CD14-positive monocyte (primary cell): Measurements from ENCODE around the gene PDE4D. TPM values are rescaled to one million over a fixed set of nuclear protein-coding genes. Genes with fewer than 3 reads are reported as not detected.
"Not testable (repeated sequence)": the region's sequence is repeated elsewhere in the genome, so short reads cannot be mapped to it uniquely, and the experiment has no call there.

Experiments used
- DNase-seq, 3 donors: peaks; one replicate each; pipeline ENCODE4 v3.0.0-alpha.2; 2011 to 2022
- H2AFZ ChIP-seq: 2 replicates; pipeline ENCODE4 v1.6.0; 2012; ENCODE audit warnings: mild to moderate bottlenecking, low read depth, low read length, inconsistent platforms; ENCODE audit not compliant: insufficient read depth, poor library complexity, severe bottlenecking
- H3K27ac ChIP-seq, 2 donors: 1 replicate in 1 of 2; 2 replicates in 1 of 2; pipeline ENCODE4 v1.5.1; 2012 to 2013; ENCODE audit warnings: low read length in 2 of 2, control low read depth in 1 of 2, inconsistent platforms in 1 of 2, low read depth in 1 of 2, mild to moderate bottlenecking in 1 of 2
- H3K27me3 ChIP-seq, 2 donors: one replicate each; pipeline versions ENCODE4 v1.6.0 to v1.6.1; 2011 to 2013; ENCODE audit warnings: low read length in 2 of 2; ENCODE audit not compliant: control insufficient read depth in 2 of 2, insufficient read depth in 2 of 2
- H3K36me3 ChIP-seq, 2 donors: replicated peaks in 1 of 2; 1 replicate in 1 of 2; 2 replicates in 1 of 2; pipeline versions ENCODE4 v1.5.1 to v1.6.1; 2012 to 2013; ENCODE audit warnings: low read length in 2 of 2, control low read depth in 1 of 2, inconsistent platforms in 1 of 2, mild to moderate bottlenecking in 1 of 2; ENCODE audit not compliant: insufficient read depth in 2 of 2, control insufficient read depth in 1 of 2
- H3K4me1 ChIP-seq, 2 donors: 1 replicate in 1 of 2; 2 replicates in 1 of 2; pipeline versions ENCODE4 v1.5.1 to v1.6.1; 2012 to 2013; ENCODE audit warnings: low read length in 2 of 2, control low read depth in 1 of 2, inconsistent platforms in 1 of 2, mild to moderate bottlenecking in 1 of 2, moderate library complexity in 1 of 2; ENCODE audit not compliant: insufficient read depth in 2 of 2, control insufficient read depth in 1 of 2
- H3K4me2 ChIP-seq: replicated peaks from 2 replicates; pipeline ENCODE3; 2012; ENCODE audit warnings: low read length, moderate library complexity, mild to moderate bottlenecking; ENCODE audit not compliant: poor library complexity, severe bottlenecking; ENCODE audit errors: extremely low read depth
- H3K4me3 ChIP-seq, 3 experiments: fragments of 200-600 bp in 1 of 3; sonication (generic) in 1 of 3; replicated peaks in 1 of 3; 1 replicate in 2 of 3; 2 replicates in 1 of 3; pipeline ENCODE4 v1.5.1; 2011 to 2013; ENCODE audit warnings: low read length in 3 of 3, mild to moderate bottlenecking in 3 of 3, control low read depth in 2 of 3, low read depth in 2 of 3, inconsistent platforms in 1 of 3, moderate library complexity in 1 of 3
- H3K79me2 ChIP-seq: 2 replicates; pipeline ENCODE4 v1.6.0; 2012; ENCODE audit warnings: mild to moderate bottlenecking, control low read depth, inconsistent platforms, low read length, moderate library complexity; ENCODE audit not compliant: insufficient read depth
- H3K9ac ChIP-seq: 2 replicates; pipeline ENCODE4 v1.6.0; 2017; ENCODE audit warnings: low read length, mild to moderate bottlenecking; ENCODE audit not compliant: insufficient read depth, poor library complexity, severe bottlenecking
- H3K9me3 ChIP-seq, 2 donors: replicated peaks in 1 of 2; 1 replicate in 1 of 2; 2 replicates in 1 of 2; pipeline versions ENCODE4 v1.5.1 to v1.6.1; 2012 to 2013; ENCODE audit warnings: low read length in 2 of 2, control low read depth in 1 of 2; ENCODE audit not compliant: control insufficient read depth in 1 of 2, insufficient read depth in 1 of 2
- H4K20me1 ChIP-seq: 2 replicates; pipeline ENCODE4 v1.6.0; 2012; ENCODE audit warnings: mild to moderate bottlenecking, low read length, control low read depth, moderate library complexity; ENCODE audit not compliant: insufficient read depth
- H3K27ac Mint-ChIP-seq, 7 donors: one replicate each; pipeline ENCODE4 v1.8.0; 2020; ENCODE audit warnings: mild to moderate bottlenecking in 7 of 7, mixed read lengths in 7 of 7, moderate library complexity in 6 of 7, inconsistent platforms in 2 of 7
- H3K27me3 Mint-ChIP-seq, 3 donors: one replicate each; pipeline ENCODE4 v1.8.0; 2021 to 2022; ENCODE audit warnings: low read depth in 3 of 3, mild to moderate bottlenecking in 3 of 3, mixed read lengths in 3 of 3, moderate library complexity in 3 of 3, inconsistent platforms in 1 of 3
- H3K36me3 Mint-ChIP-seq, 2 donors: one replicate each; pipeline ENCODE4 v1.8.0; 2020; ENCODE audit warnings: mixed read lengths in 2 of 2, inconsistent platforms in 1 of 2, mild to moderate bottlenecking in 1 of 2
- H3K4me1 Mint-ChIP-seq: one replicate; pipeline ENCODE4 v1.8.0; 2020; ENCODE audit warnings: mild to moderate bottlenecking, mixed read lengths
- H3K4me3 Mint-ChIP-seq, 2 donors: one replicate each; pipeline ENCODE4 v1.8.0; 2020; ENCODE audit warnings: mild to moderate bottlenecking in 2 of 2, mixed read lengths in 2 of 2, moderate library complexity in 1 of 2
- H3K9me3 Mint-ChIP-seq, 7 donors: one replicate each; pipeline ENCODE4 v1.8.0; 2020 to 2022; ENCODE audit warnings: mixed read lengths in 7 of 7, mild to moderate bottlenecking in 6 of 7, moderate library complexity in 6 of 7, inconsistent platforms in 2 of 7
- whole genome bisulfite sequencing: methylation state at CpG from one replicate; pipeline ENCODE4 v1.1.5; 2013; ENCODE audit warnings: missing lambda C conversion rate; ENCODE audit not compliant: insufficient coverage; 5-methylcytosine and 5-hydroxymethylcytosine counted together
- intact Hi-C, 2 donors: fragments of 100-400 bp; cut with micrococcal nuclease; formaldehyde crosslinking; loops; one replicate each; pipeline versions ENCODE4 v1.15.0 to v1.15.1; 2023
- polyA plus RNA-seq, 3 donors: library from polyadenylated mRNA; depleted of rRNA in 1 of 3; unstranded in 2 of 3; stranded (reverse) in 1 of 3; fragments of 300-500 nt in 2 of 3; fragments of >200 nt in 1 of 3; fragmentation: Illumina TruSeq in 2 of 3; gene quantifications; 1 replicate in 2 of 3; 2 replicates in 1 of 3; pipeline ENCODE4 v1.2.3, GENCODE V29; 2012 to 2021
- TF ChIP-seq, protein P1 (sequence below): fragments of 200-600 bp; IDR thresholded peaks from one replicate; pipeline ENCODE4 v1.8.0; 2022; ENCODE audit warnings: antibody characterized with exemption, mild to moderate bottlenecking

Gene PDE4D
- polyA plus RNA-seq, 3 donors: 1.9 to 3.4 (median 2.8) TPM

DNA sequence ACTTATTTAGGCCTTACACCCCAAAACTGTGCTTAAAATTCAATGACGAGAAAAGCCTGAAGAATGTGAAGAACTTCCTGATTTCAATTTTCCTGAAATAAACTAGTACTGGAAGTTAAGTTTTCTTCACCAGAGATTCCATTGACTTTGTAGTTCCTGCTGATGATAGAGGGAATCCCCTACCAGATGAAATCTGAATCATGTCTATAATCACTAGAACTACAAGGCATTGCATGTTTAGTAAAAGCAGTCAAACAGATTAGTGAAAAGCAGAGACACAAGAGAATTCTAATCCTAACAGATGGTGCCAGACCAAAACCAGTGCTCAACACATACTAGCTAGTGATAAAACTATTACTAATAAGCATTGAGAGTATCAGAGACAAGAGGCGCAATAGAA is 130.0 kb downstream of the PDE4D start:
- Mint-ChIP-seq H3K9me3 (no peaks in the 10 kb centered on the region), H3K4me3 (no peak overlapping the region), H3K4me1 (peaks cover 7% of the 10 kb centered on the region), H3K36me3 (peaks cover 5 to 6% of the 10 kb centered on the region in 2 donors), H3K27me3 (peaks cover 6 to 12% (median 8%) of the 10 kb centered on the region in 3 donors), H3K27ac (peak overlapping the region in 3 of 7 donors; percentile 12 to 54 (median 35))
- H3K36me3 ChIP-seq: no peaks in the 10 kb centered on the region
- no peak overlapping the region for H3K4me2 ChIP-seq
- no peak overlapping the region for H3K4me3 ChIP-seq
- H3K9me3 ChIP-seq: no peaks in the 10 kb centered on the region
- peaks cover 7 to 9% of the 10 kb centered on the region in 2 donors for H3K27me3 ChIP-seq
- DNase-seq: no peak
- no peaks in the 10 kb centered on the region for H3K79me2 ChIP-seq
- peaks cover 3% of the 10 kb centered on the region in 2 donors for H3K4me1 ChIP-seq
- H4K20me1 ChIP-seq: no peaks in the 10 kb centered on the region
- H3K27ac ChIP-seq: no peak overlapping the region
- TF ChIP-seq, protein P1, sequence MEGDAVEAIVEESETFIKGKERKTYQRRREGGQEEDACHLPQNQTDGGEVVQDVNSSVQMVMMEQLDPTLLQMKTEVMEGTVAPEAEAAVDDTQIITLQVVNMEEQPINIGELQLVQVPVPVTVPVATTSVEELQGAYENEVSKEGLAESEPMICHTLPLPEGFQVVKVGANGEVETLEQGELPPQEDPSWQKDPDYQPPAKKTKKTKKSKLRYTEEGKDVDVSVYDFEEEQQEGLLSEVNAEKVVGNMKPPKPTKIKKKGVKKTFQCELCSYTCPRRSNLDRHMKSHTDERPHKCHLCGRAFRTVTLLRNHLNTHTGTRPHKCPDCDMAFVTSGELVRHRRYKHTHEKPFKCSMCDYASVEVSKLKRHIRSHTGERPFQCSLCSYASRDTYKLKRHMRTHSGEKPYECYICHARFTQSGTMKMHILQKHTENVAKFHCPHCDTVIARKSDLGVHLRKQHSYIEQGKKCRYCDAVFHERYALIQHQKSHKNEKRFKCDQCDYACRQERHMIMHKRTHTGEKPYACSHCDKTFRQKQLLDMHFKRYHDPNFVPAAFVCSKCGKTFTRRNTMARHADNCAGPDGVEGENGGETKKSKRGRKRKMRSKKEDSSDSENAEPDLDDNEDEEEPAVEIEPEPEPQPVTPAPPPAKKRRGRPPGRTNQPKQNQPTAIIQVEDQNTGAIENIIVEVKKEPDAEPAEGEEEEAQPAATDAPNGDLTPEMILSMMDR: no peak
- H3K9ac ChIP-seq: no peak overlapping the region
- H2AFZ ChIP-seq: no peak overlapping the region
- no CpG with 5 or more reads among the region's 2 CpGs for WGBS
- intact Hi-C loops: no loop called here

DNA sequence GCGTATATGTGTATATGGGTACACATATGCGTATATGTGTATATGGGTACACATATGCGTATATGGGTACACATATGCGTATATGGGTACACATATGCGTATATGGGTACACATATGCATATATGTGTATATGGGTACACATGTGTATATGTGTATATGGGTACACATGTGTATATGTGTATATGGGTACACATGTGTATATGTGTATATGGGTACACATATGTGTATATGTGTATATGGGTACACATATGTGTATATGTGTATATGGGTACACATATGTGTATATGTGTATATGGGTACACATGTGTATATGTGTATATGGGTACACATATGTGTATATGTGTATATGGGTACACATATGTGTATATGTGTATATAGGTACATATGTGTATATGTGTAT is 131.3 kb downstream of the PDE4D start:
- H4K20me1 ChIP-seq, H3K4me3 Mint-ChIP-seq, H3K27me3 ChIP-seq, H3K79me2 ChIP-seq, H3K27ac ChIP-seq, H3K36me3 Mint-ChIP-seq, intact Hi-C loops, H3K9ac ChIP-seq, H3K4me1 ChIP-seq, H3K4me2 ChIP-seq, H3K9me3 ChIP-seq, DNase-seq, H3K27me3 Mint-ChIP-seq, H3K4me3 ChIP-seq, H2AFZ ChIP-seq, H3K4me1 Mint-ChIP-seq, H3K9me3 Mint-ChIP-seq, H3K36me3 ChIP-seq, H3K27ac Mint-ChIP-seq: not testable (repeated sequence)
- 85% methylated on average over 5 of the region's 5 CpGs for WGBS
